ENCODE results near the gene CDX2. TPM values are rescaled to one million over a fixed set of nuclear protein-coding genes. Genes with fewer than 3 reads are reported as not detected.
"Not testable (repeated sequence)": the region's sequence is repeated elsewhere in the genome, so short reads cannot be mapped to it uniquely, and the experiment has no call there.

CDX2 gene
- total RNA-seq, 1 experiment from 2014 or later, result not detected

DNA sequence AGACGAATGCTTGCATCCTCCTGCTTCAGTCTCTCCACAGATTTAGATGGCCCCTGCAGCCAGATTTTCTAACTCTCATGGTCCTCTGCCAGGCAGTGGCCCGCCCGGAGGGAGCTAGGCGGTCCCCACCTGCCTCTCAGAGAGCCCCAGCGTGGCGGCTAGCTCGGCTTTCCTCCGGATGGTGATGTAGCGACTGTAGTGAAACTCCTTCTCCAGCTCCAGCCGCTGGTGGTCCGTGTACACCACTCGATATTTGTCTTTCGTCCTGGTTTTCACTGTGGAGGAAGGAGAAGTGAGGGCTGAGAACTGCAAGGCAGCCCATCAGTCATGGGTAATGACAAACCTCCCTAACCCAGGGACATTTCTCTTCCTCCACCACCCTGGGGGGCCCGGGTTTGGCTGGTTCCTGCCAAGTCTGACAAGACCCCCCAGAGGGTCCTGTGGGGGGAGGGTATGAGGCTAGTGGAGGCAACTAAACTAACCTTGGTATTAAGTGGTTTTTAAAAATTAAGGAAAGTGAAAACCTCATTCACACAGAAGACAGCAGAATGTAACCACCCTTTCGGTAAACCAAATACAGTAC, 4.3 kb downstream of the CDX2 start:
- H3K27me3 ChIP-seq (replicated peaks; ENCODE audit: insufficient read depth, low read depth, low read length, poor library complexity), result peaks cover 95% of the 10 kb centered on the region
- no peak for TF ChIP-seq EZH2 (IDR thresholded peaks at IDR 0.05; ENCODE audit: borderline replicate concordance, low read depth, low read length, poor library complexity, severe bottlenecking)
- TF ChIP-seq, protein P1, sequence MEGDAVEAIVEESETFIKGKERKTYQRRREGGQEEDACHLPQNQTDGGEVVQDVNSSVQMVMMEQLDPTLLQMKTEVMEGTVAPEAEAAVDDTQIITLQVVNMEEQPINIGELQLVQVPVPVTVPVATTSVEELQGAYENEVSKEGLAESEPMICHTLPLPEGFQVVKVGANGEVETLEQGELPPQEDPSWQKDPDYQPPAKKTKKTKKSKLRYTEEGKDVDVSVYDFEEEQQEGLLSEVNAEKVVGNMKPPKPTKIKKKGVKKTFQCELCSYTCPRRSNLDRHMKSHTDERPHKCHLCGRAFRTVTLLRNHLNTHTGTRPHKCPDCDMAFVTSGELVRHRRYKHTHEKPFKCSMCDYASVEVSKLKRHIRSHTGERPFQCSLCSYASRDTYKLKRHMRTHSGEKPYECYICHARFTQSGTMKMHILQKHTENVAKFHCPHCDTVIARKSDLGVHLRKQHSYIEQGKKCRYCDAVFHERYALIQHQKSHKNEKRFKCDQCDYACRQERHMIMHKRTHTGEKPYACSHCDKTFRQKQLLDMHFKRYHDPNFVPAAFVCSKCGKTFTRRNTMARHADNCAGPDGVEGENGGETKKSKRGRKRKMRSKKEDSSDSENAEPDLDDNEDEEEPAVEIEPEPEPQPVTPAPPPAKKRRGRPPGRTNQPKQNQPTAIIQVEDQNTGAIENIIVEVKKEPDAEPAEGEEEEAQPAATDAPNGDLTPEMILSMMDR (conservative IDR thresholded peaks at IDR 0.05; ENCODE audit: low read depth, low read length), result no peak
- no peak overlapping the region for H3K27ac ChIP-seq (ENCODE audit: low read depth, low read length, poor library complexity, severe bottlenecking)
- ChIA-PET CTCF (no interaction called here), POLR2A (ENCODE audit: low non-redundant PET) (no interaction called here)
- H3K9me3 ChIP-seq (ENCODE audit: low read depth, low read length, poor library complexity, severe bottlenecking), result no peaks in the 10 kb centered on the region
- peaks cover 11% of the 10 kb centered on the region for H3K4me1 ChIP-seq (ENCODE audit: insufficient read depth, low read length, poor library complexity, severe bottlenecking)
- no TSS peak for BruUV-seq (replicated peaks)
- intact Hi-C loops (cut with micrococcal nuclease; ENCODE audit: unreplicated experiment), result no loop called here
- no peak for DNase-seq (ENCODE audit: low spot score)
- no peaks in the 10 kb centered on the region for H3K36me3 ChIP-seq (ENCODE audit: insufficient read depth, low read length, poor library complexity, severe bottlenecking)
- H3K4me3 ChIP-seq (ENCODE audit: low read depth, low read length, poor library complexity, severe bottlenecking), result no peak overlapping the region

DNA sequence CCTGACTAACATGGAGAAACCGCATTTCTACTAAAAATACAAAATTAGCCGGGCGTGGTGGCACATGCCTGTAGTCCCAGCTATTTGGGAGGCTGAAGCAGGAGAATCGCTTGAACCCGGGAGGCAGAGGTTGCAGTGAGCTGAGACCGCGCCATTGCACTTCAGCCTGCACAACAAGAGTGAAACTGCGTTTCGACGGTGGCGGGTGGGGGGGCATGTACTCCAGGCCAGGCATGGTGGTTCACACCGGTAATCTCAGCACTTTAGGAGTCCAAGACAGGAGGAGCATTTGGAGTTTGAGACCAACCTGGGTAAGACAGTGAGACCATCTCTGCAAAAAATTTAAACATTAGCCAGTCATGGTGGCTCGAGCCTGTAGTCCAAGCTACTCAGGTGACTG, 4.9 kb downstream of the CDX2 start:
- H3K4me3 ChIP-seq (ENCODE audit: low read depth, low read length, poor library complexity, severe bottlenecking); BruUV-seq (replicated peaks); H3K9me3 ChIP-seq (ENCODE audit: low read depth, low read length, poor library complexity, severe bottlenecking); intact Hi-C loops (cut with micrococcal nuclease; ENCODE audit: unreplicated experiment); H3K36me3 ChIP-seq (ENCODE audit: insufficient read depth, low read length, poor library complexity, severe bottlenecking); H3K27ac ChIP-seq (ENCODE audit: low read depth, low read length, poor library complexity, severe bottlenecking); POLR2A ChIA-PET (ENCODE audit: low non-redundant PET); DNase-seq (ENCODE audit: low spot score): not testable (repeated sequence)
- H3K27me3 ChIP-seq (replicated peaks; ENCODE audit: insufficient read depth, low read depth, low read length, poor library complexity), result peaks cover 95% of the 10 kb centered on the region
- H3K4me1 ChIP-seq (ENCODE audit: insufficient read depth, low read length, poor library complexity, severe bottlenecking), result peaks cover 11% of the 10 kb centered on the region
- CTCF ChIA-PET, result interaction anchor here (0.6 kb wide), 1 partner anchor 137 kb away, joined by 3 read pairs; no protein-coding TSS in a partner anchor

DNA sequence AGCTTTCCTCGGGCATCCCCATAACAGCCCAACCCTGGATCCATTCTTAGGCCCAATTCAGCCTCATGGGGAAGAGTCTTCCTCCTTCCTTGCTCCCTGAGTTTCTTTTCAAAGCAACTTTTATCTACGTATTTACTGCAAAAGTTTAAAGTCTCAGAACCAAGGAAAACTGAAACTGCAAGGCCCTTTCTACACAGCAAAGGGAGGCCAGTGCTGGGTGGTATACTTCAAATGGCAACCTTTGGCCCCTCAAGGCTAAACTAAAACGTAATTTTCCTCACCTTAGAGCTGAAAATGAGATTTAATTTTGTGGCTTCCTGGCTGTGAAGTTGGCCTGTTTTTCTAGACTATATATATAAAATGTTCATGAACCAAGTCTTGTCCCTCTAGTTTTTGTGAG, 5.6 kb downstream of the CDX2 start:
- POLR2A ChIA-PET (ENCODE audit: low non-redundant PET), result no interaction called here
- TF ChIP-seq EZH2 (IDR thresholded peaks at IDR 0.05; ENCODE audit: borderline replicate concordance, low read depth, low read length, poor library complexity, severe bottlenecking), result no peak
- TF ChIP-seq, protein P1 (conservative IDR thresholded peaks at IDR 0.05; ENCODE audit: low read depth, low read length), result no peak
- H3K27ac ChIP-seq (ENCODE audit: low read depth, low read length, poor library complexity, severe bottlenecking), result no peak overlapping the region

DNA sequence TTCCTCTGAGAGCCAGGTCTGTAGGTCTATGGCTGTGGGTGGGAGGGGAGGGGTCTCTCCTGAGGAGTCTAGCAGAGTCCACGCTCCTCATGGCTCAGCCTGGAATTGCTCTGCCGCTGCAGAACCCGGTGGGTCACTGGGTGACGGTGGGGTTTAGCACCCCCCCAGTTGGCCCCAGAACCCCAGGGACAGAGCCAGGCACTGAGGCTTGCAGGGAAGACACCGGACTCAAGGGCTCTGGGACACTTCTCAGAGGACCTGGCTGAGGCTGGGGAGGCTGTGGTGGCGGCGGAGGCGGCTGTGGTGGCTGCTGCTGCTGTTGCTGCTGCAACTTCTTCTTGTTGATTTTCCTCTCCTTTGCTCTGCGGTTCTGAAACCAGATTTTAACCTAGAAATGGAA, 6.1 kb downstream of the CDX2 start:
- Histone ChIP-seq H3K4me3 (ENCODE audit: low read depth, low read length, poor library complexity, severe bottlenecking) (no peak overlapping the region), H3K9me3 (ENCODE audit: low read depth, low read length, poor library complexity, severe bottlenecking) (no peaks in the 10 kb centered on the region), H3K4me1 (ENCODE audit: insufficient read depth, low read length, poor library complexity, severe bottlenecking) (peaks cover 11% of the 10 kb centered on the region), H3K36me3 (ENCODE audit: insufficient read depth, low read length, poor library complexity, severe bottlenecking) (no peaks in the 10 kb centered on the region), H3K27me3 (replicated peaks; ENCODE audit: insufficient read depth, low read depth, low read length, poor library complexity) (peaks cover 95% of the 10 kb centered on the region), H3K27ac (ENCODE audit: low read depth, low read length, poor library complexity, severe bottlenecking) (no peak overlapping the region)
- intact Hi-C loops (cut with micrococcal nuclease; ENCODE audit: unreplicated experiment), result no loop called here
- CTCF ChIA-PET, result no interaction called here
- DNase-seq (ENCODE audit: low spot score), result no peak
- TF ChIP-seq, protein P1 (conservative IDR thresholded peaks at IDR 0.05; ENCODE audit: low read depth, low read length), result no peak
- TF ChIP-seq EZH2 (IDR thresholded peaks at IDR 0.05; ENCODE audit: borderline replicate concordance, low read depth, low read length, poor library complexity, severe bottlenecking), result no peak
- no TSS peak for BruUV-seq (replicated peaks)
- POLR2A ChIA-PET (ENCODE audit: low non-redundant PET), result no interaction called here

More for the DNA sequence above, 5.6 kb downstream of the CDX2 start:
- Histone ChIP-seq H3K4me3 (ENCODE audit: low read depth, low read length, poor library complexity, severe bottlenecking) (no peak overlapping the region), H3K4me1 (ENCODE audit: insufficient read depth, low read length, poor library complexity, severe bottlenecking) (peaks cover 11% of the 10 kb centered on the region), H3K27me3 (replicated peaks; ENCODE audit: insufficient read depth, low read depth, low read length, poor library complexity) (peaks cover 95% of the 10 kb centered on the region), H3K9me3 (ENCODE audit: low read depth, low read length, poor library complexity, severe bottlenecking) (no peaks in the 10 kb centered on the region), H3K36me3 (ENCODE audit: insufficient read depth, low read length, poor library complexity, severe bottlenecking) (no peaks in the 10 kb centered on the region)
- intact Hi-C loops (cut with micrococcal nuclease; ENCODE audit: unreplicated experiment), result no loop called here
- BruUV-seq (replicated peaks), result no TSS peak
- DNase-seq (ENCODE audit: low spot score), result no peak
- CTCF ChIA-PET, result interaction anchor here (0.6 kb wide), 2 partner anchors 8 to 137 kb away, joined by 3 read pairs; no protein-coding TSS in a partner anchor

All from A673 (cell line).